GM21576 (cell line): ENCODE results near the gene ALDH1B1.

Experiments
- ATAC-seq: cut with Tn5 transposase; IDR thresholded peaks from one replicate; pipeline ENCODE4 v1.9.1; 2021; ENCODE audit warnings: mild to moderate bottlenecking, moderate library complexity; ENCODE audit not compliant: unreplicated experiment

The ALDH1B1 gene

GRCh38 chr9:38392235-38393127, at the start of gene ALDH1B1:
ALDH1B1 (plus strand) TSS chr9:38392702; CDS start chr9:38395749, 3,047 bp downstream.
- peak; percentile 96 for ATAC-seq

GRCh38 chr9:38343037-38343436, 49.5 kb upstream of the ALDH1B1 start:
- ATAC-seq: no peak

- no peak for ATAC-seq
Observed at GRCh38 chr9:38343552-38343951, 49.0 kb upstream of the ALDH1B1 start.

GRCh38 chr9:38344566-38345324, 47.8 kb upstream of the ALDH1B1 start:
- ATAC-seq: no peak

DNA sequence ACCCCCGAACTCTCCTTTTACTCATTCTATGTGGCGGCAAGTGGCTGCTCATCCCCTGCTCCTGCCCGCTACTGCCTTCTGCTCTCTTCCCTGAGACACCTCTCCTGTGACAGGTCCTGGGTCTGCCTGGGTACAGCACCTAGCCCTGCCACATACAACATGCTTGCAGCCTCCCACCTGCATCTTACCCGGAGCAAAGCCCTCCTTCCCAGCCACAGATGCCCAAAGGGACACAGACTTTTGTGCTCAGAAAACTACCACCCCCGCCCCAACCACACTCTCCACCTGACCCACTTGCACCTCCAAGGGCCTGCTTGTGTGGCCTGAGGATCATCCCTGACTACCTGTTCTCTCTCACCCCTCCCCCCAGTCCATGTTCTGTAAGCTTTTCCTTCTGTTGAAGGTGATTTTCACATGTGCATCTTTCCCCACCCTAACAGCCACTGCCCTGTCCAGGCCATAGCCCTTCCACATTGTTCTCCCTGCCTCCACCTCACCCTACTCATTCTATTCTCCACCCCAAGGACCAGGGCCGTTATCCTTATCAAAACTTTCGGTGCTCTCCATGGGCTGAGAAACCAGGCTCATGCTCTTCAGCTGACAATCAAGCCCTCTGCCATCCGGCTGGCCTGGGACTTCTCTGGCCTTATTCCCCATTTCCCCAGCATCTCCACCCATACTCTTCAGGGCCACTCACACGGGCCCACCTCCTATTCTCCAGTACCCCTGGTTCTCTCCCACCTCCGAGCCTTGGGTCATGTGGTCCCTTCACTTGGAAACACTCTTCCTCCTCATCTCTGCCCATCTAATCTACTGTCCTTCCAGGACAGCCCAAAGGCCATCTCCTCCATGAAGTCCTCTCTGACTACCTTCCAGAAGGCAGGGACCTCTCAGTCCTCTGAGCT, 46.4 kb upstream of the ALDH1B1 start:
- no peak for ATAC-seq

DNA sequence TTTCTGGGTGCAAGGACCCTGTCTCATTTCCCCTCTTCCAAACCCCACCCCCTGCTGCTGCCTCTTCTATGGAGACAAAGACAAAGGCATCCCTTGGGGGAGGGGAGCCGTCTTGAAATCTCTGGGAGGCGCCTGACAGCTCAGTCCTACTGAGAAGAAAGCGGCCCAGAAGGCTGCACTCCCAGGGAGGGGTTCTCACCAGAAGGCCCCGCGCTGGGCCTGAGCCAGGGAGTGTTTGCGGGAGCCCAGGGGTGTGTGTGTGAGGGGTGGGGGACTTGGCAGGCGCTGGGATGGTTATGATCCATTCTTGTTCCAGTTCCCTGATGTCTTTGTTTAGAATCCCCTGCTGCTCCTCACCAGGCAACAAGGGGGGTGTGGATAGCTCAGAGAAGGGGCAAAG, 45.7 kb upstream of the ALDH1B1 start:
- ATAC-seq: no peak

DNA sequence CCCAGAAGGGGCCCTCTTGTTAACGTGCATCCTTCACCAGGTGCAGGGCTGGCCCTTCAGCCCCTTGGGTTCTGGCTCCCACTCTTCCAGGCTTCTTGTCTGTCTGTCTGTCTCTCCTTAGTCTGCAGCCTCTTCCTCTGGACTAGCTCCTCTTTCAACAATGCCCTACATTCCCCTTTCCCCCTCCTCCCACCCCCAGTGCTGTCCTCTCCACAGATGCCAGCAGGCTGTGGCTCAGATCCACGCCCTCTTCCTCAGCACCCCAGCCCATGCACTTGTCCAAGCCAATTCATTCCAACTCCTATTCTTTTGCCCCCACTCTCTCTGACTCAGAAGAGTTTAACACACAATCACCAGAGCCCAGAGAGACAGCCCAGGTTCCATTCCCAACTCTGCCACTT, 45.2 kb upstream of the ALDH1B1 start:
- ATAC-seq: no peak

- ATAC-seq: no peak
Observed at GRCh38 chr9:38347946-38348345, 44.6 kb upstream of the ALDH1B1 start.

DNA sequence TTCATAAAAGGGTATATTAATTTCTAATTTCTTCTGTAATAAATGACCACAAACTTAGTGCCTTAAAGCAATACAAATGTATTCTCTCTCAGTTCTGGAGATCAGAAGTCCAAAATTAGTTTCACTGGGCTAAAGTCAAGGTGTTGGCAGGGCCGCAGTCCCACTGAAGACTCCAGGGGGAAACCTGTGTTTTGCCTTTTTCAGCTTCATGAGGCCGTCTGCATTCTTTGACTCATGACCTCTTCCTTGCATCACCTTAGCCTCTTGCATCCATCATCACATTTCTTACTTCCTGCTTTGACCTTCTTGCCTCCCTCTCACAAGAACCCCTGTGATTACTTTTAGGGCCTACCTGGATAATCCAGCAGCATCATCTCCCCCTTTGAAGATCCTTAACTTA, 42.0 kb upstream of the ALDH1B1 start:
- ATAC-seq: no peak

- ATAC-seq: no peak
Observed at GRCh38 chr9:38352530-38353328, 39.8 kb upstream of the ALDH1B1 start.

DNA sequence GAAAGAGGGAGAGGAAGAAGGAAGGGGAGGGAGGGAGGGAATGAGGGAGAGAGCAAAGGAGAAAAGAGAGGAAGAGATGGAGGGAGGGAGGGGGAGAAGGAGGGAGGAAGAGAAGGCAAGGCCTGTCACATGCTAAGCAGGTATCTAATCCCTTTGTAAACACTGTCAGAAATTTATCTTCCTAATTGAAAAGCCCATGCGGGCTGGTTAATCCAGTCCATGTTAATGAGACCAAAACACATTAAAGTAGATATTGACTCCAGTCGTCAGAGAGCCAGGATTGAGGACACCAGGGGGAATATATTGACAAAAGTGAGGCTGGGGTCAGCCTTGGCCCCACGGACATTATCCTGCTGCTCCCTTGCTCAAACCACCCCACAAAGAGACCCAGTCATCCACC, 37.4 kb upstream of the ALDH1B1 start:
- no peak for ATAC-seq

GRCh38 chr9:38355517-38356120, 36.9 kb upstream of the ALDH1B1 start:
- ATAC-seq: no peak

- no peak for ATAC-seq
Observed at GRCh38 chr9:38356851-38357250, 35.7 kb upstream of the ALDH1B1 start.

DNA sequence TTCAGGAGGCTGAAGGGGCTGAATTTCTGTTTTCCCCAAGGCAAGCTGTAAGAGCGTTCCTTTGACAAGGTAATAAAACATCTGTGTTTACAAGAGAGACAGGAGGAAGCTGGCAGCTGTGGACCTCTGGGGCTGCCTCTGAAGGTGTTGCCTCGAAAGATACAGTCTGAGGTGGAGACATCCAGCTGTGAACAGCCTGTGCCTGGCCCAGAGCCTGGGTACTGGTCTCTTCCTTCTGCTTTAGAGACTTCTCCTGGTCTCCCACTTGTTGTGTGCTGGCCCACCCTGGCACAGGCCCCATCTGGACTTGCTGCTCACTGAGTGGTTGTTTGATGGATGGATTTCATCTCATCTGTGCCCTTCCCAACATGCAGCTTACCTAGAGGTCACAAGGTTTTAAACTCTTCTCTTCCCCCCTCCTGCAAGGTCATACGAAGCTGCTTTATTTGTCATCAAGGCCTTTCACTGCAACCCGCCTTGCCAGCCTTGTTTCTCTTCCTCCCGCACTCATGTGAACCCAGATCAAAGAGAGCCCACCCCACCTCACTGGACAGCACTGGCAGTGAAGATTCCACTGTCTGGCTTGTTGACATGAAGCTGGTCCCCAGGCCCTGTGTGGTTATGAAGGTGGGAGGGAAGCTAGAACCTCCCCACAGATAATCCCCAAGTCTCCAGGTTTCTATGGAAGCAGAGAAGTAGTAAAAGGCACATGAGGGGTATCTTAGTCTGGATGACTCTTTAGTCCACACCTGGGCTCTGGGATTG, 35.0 kb upstream of the ALDH1B1 start:
- ATAC-seq: no peak

- no peak for ATAC-seq
Observed at GRCh38 chr9:38358390-38359296, 33.9 kb upstream of the ALDH1B1 start.

GRCh38 chr9:38359297-38359653, 33.2 kb upstream of the ALDH1B1 start:
- no peak for ATAC-seq

- ATAC-seq: no peak
Observed at GRCh38 chr9:38359689-38360385, 32.7 kb upstream of the ALDH1B1 start.
